Liver (tissue), 9 donors: ENCODE data around the gene TUFM. TPM values are rescaled to one million over a fixed set of nuclear protein-coding genes. Genes with fewer than 3 reads are reported as not detected.

Source experiments
- DNase-seq: peaks from one replicate; pipeline ENCODE4 v3.0.0-alpha.2; 2017; ENCODE audit warnings: low spot score
- H3K27ac ChIP-seq, 2 donors: one replicate each; pipeline ENCODE4 v1.7.0; 2013; ENCODE audit warnings: inconsistent platforms in 2 of 2, low read length in 2 of 2, control low read depth in 1 of 2, low read depth in 1 of 2, mild to moderate bottlenecking in 1 of 2
- H3K27me3 ChIP-seq, 4 donors: one replicate each; pipeline versions ENCODE4 v1.6.1 to v1.7.0; 2013; ENCODE audit warnings: low read length in 3 of 4, inconsistent platforms in 1 of 4, mild to moderate bottlenecking in 1 of 4, moderate library complexity in 1 of 4; ENCODE audit not compliant: control insufficient read depth in 4 of 4, insufficient read depth in 4 of 4
- H3K36me3 ChIP-seq, 4 donors: one replicate each; pipeline versions ENCODE4 v1.6.1 to v1.7.0; 2013; ENCODE audit warnings: low read length in 3 of 4, mild to moderate bottlenecking in 3 of 4, low read depth in 1 of 4, moderate library complexity in 1 of 4; ENCODE audit not compliant: control insufficient read depth in 4 of 4, insufficient read depth in 3 of 4
- H3K4me1 ChIP-seq, 4 donors: one replicate each; pipeline versions ENCODE4 v1.6.1 to v1.7.0; 2013; ENCODE audit warnings: low read length in 3 of 4, mild to moderate bottlenecking in 3 of 4, moderate library complexity in 1 of 4; ENCODE audit not compliant: control insufficient read depth in 4 of 4, insufficient read depth in 4 of 4
- H3K4me3 ChIP-seq, 3 donors: one replicate each; pipeline versions ENCODE4 v1.6.1 to v1.7.0; 2013; ENCODE audit warnings: low read length in 3 of 3, control low read depth in 1 of 3, low read depth in 1 of 3, mild to moderate bottlenecking in 1 of 3
- H3K9ac ChIP-seq, 2 donors: one replicate each; pipeline ENCODE4 v1.7.0; 2013; ENCODE audit warnings: low read length in 2 of 2, mild to moderate bottlenecking in 2 of 2, moderate library complexity in 2 of 2, control low read depth in 1 of 2, low read depth in 1 of 2
- H3K9me3 ChIP-seq, 4 donors: one replicate each; pipeline versions ENCODE4 v1.6.1 to v1.7.0; 2013; ENCODE audit warnings: low read length in 3 of 4; ENCODE audit not compliant: control insufficient read depth in 4 of 4
- ATF3 ChIP-seq: IDR thresholded peaks from 2 replicates; pipeline ENCODE4 v1.6.1; 2016; ENCODE audit warnings: antibody characterized with exemption
- CTCF ChIP-seq: fragments of 150-350 bp; IDR thresholded peaks from 2 replicates; pipeline ENCODE4 v1.5.1; 2017; ENCODE audit warnings: improper control_type of control experiment, low read depth, low read length; ENCODE audit not compliant: missing input control
- EGR1 ChIP-seq, 2 donors: IDR thresholded peaks; 2 replicates each; pipeline ENCODE4 v1.6.1; 2016 to 2018; ENCODE audit warnings: antibody characterized with exemption in 2 of 2, low read depth in 2 of 2
- FOXA1 ChIP-seq: IDR thresholded peaks from 2 replicates; pipeline ENCODE4 v1.6.1; 2016; ENCODE audit warnings: antibody characterized with exemption
- FOXA2 ChIP-seq: IDR thresholded peaks from 2 replicates; pipeline ENCODE4 v1.6.1; 2016; ENCODE audit warnings: antibody characterized with exemption
- GABPA ChIP-seq, 2 donors: IDR thresholded peaks in 1 of 2; conservative IDR thresholded peaks in 1 of 2; 2 replicates each; pipeline ENCODE4 v1.6.1; 2016; ENCODE audit warnings: antibody characterized with exemption in 2 of 2, mild to moderate bottlenecking in 1 of 2, moderate library complexity in 1 of 2
- HNF4A ChIP-seq, 2 donors: conservative IDR thresholded peaks; 2 replicates each; pipeline ENCODE4 v1.6.1; 2016; ENCODE audit warnings: antibody characterized with exemption in 2 of 2, mild to moderate bottlenecking in 2 of 2
- HNF4G ChIP-seq: IDR thresholded peaks from 2 replicates; pipeline ENCODE4 v1.6.1; 2016; ENCODE audit warnings: antibody characterized with exemption
- JUND ChIP-seq, 2 donors: IDR thresholded peaks; 2 replicates each; pipeline ENCODE4 v1.6.1; 2016; ENCODE audit warnings: antibody characterized with exemption in 2 of 2
- MAX ChIP-seq: IDR thresholded peaks from 2 replicates; pipeline ENCODE4 v1.6.1; 2016; ENCODE audit warnings: antibody characterized with exemption
- NR2F2 ChIP-seq: IDR thresholded peaks from 2 replicates; pipeline ENCODE4 v1.6.1; 2016; ENCODE audit warnings: antibody characterized with exemption
- RAD21 ChIP-seq, 2 donors: IDR thresholded peaks; 2 replicates each; pipeline ENCODE4 v1.6.1; 2016; ENCODE audit warnings: antibody characterized with exemption in 2 of 2, mild to moderate bottlenecking in 2 of 2
- RXRA ChIP-seq, 2 donors: IDR thresholded peaks; 2 replicates each; pipeline ENCODE4 v1.6.1; 2017 to 2018; ENCODE audit warnings: antibody characterized with exemption in 2 of 2, mild to moderate bottlenecking in 1 of 2
- SP1 ChIP-seq: IDR thresholded peaks from 2 replicates; pipeline ENCODE4 v1.6.1; 2018; ENCODE audit warnings: antibody characterized with exemption, mild to moderate bottlenecking
- TAF1 ChIP-seq: conservative IDR thresholded peaks from 2 replicates; pipeline ENCODE4 v1.6.1; 2016; ENCODE audit warnings: antibody characterized with exemption, mild to moderate bottlenecking
- YY1 ChIP-seq: IDR thresholded peaks from 2 replicates; pipeline ENCODE4 v1.6.1; 2016; ENCODE audit warnings: antibody characterized with exemption, mild to moderate bottlenecking
- ZBTB33 ChIP-seq: IDR thresholded peaks from 2 replicates; pipeline ENCODE4 v1.6.1; 2016; ENCODE audit warnings: antibody characterized with exemption
- WGBS: extraction: QIAGEN DNeasy Blood & Tissue Kit; methylation state at CpG from one replicate; pipeline ENCODE4 v1.1.7; 2013; 5-methylcytosine and 5-hydroxymethylcytosine counted together
- polyA plus RNA-seq, 2 donors: library from polyadenylated mRNA; stranded (reverse) in 1 of 2; unstranded in 1 of 2; fragments of 200-250 nt in 1 of 2; fragments of >200 nt in 1 of 2; fragmentation: Nextera tagmentation in 1 of 2; extraction: Ambion mirVana in 1 of 2; gene quantifications; one replicate each; pipeline versions ENCODE4 v1.2.1 to v1.2.3, GENCODE V29; 2013 to 2015
- total RNA-seq, 2 donors: library from RNA; depleted of rRNA; stranded (reverse); fragments of >200 nt; gene quantifications; one replicate each; pipeline ENCODE4 v1.2.3, GENCODE V29; 2014
- TF ChIP-seq, protein P1 (sequence below): IDR thresholded peaks from 2 replicates; pipeline ENCODE4 v1.6.1; 2016; ENCODE audit warnings: antibody characterized with exemption, mild to moderate bottlenecking
- donor health status: healthy.
- donor health status: healthy.
- donor health status: healthy.
- donor health status: healthy.
- donor health status: healthy.

Gene TUFM
- total and polyA plus RNA-seq, 4 donors, result 90.4 to 191 (median 136) TPM

DNA sequence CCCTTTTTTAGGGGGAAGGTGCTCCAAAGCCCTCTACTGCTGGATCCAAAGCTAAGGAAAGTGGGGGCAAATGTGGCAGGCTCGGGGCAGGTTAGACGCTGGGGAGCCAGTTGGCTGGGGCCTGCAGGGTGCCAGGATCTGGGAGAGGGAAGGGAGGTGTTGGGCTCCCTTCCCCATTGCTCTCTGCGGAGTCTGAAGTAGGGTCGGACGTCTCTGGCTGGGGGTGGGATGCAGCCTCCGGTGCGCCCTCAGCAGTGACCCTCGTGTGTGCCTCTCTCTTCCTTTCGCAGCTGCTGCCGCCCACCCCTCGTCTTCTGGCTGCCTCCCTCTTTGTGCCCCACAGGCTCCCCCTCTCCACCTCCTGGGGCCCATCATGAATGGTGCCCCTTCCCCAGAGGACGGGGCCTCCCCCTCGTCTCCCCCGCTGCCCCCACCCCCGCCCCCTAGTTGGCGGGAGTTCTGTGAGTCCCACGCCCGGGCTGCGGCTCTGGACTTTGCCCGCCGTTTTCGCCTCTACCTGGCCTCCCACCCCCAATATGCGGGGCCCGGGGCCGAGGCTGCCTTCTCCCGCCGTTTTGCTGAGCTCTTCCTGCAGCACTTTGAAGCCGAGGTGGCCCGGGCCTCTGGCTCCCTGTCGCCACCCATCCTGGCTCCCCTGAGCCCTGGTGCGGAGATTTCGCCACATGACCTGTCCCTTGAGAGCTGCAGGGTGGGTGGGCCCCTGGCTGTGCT, 19.7 kb upstream of the TUFM start:
- peaks cover 0 to 20% (median 17%) of the 10 kb centered on the region in 4 donors for H3K4me1 ChIP-seq
- H3K36me3 ChIP-seq, result peaks cover 9 to 31% (median 19%) of the 10 kb centered on the region in 4 donors
- TF ChIP-seq HNF4A (conservative IDR thresholded peaks at IDR 0.05) (no peak), NR2F2 (no peak), TAF1 (no peak), RAD21 (IDR thresholded peaks at IDR 0.05) (no peak), SP1 (no peak), EGR1 (IDR thresholded peaks at IDR 0.05; ENCODE audit: low read depth in 2 of 2) (no peak), MAX (no peak), YY1 (no peak), ATF3 (no peak), RXRA (IDR thresholded peaks at IDR 0.05) (no peak), FOXA2 (no peak), GABPA (IDR thresholded peaks at IDR 0.05 in 1 of 2, conservative IDR thresholded peaks at IDR 0.05 in 1 of 2) (no peak), JUND (IDR thresholded peaks at IDR 0.05) (no peak), CTCF (no peak), FOXA1 (no peak), ZBTB33 (no peak), HNF4G (no peak)
- TF ChIP-seq, protein P1, sequence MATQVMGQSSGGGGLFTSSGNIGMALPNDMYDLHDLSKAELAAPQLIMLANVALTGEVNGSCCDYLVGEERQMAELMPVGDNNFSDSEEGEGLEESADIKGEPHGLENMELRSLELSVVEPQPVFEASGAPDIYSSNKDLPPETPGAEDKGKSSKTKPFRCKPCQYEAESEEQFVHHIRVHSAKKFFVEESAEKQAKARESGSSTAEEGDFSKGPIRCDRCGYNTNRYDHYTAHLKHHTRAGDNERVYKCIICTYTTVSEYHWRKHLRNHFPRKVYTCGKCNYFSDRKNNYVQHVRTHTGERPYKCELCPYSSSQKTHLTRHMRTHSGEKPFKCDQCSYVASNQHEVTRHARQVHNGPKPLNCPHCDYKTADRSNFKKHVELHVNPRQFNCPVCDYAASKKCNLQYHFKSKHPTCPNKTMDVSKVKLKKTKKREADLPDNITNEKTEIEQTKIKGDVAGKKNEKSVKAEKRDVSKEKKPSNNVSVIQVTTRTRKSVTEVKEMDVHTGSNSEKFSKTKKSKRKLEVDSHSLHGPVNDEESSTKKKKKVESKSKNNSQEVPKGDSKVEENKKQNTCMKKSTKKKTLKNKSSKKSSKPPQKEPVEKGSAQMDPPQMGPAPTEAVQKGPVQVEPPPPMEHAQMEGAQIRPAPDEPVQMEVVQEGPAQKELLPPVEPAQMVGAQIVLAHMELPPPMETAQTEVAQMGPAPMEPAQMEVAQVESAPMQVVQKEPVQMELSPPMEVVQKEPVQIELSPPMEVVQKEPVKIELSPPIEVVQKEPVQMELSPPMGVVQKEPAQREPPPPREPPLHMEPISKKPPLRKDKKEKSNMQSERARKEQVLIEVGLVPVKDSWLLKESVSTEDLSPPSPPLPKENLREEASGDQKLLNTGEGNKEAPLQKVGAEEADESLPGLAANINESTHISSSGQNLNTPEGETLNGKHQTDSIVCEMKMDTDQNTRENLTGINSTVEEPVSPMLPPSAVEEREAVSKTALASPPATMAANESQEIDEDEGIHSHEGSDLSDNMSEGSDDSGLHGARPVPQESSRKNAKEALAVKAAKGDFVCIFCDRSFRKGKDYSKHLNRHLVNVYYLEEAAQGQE, result no peak
- no peaks in the 10 kb centered on the region for H3K9me3 ChIP-seq
- H3K27me3 ChIP-seq, result no peaks in the 10 kb centered on the region
- H3K4me3 ChIP-seq, result no peak overlapping the region
- 53% methylated on average over 32 of the region's 32 CpGs for WGBS
- DNase-seq, result no peak
- no peak overlapping the region for H3K27ac ChIP-seq
- H3K9ac ChIP-seq, result no peak overlapping the region
